Activated naive CD8-positive, alpha-beta T cell treated with anti-CD3 and anti-CD28 coated beads for 36 hours (primary cell): ENCODE data around the gene PXT1. TPM values are rescaled to one million over a fixed set of nuclear protein-coding genes. Genes with fewer than 3 reads are reported as not detected.

Source experiments
- DNase-seq: peaks from one replicate; pipeline ENCODE4 v3.0.0; 2021
- H3K27ac Mint-ChIP-seq: one replicate; pipeline ENCODE4 v1.8.0; 2022; ENCODE audit warnings: mild to moderate bottlenecking, moderate library complexity, mixed read lengths
- H3K27me3 Mint-ChIP-seq: one replicate; pipeline ENCODE4 v1.8.0; 2022; ENCODE audit warnings: mild to moderate bottlenecking, mixed read lengths
- H3K36me3 Mint-ChIP-seq: one replicate; pipeline ENCODE4 v1.8.0; 2021; ENCODE audit warnings: mild to moderate bottlenecking, mixed read lengths
- H3K4me1 Mint-ChIP-seq: one replicate; pipeline ENCODE4 v1.8.0; 2021; ENCODE audit warnings: mixed read lengths
- H3K4me3 Mint-ChIP-seq: one replicate; pipeline ENCODE4 v1.8.0; 2022; ENCODE audit warnings: mild to moderate bottlenecking, moderate library complexity, mixed read lengths
- H3K9me3 Mint-ChIP-seq: one replicate; pipeline ENCODE4 v1.8.0; 2022; ENCODE audit warnings: mixed read lengths
- total RNA-seq, 2 experiments: library from RNA; stranded (reverse); gene quantifications; one replicate each; pipeline ENCODE4 v1.2.3, GENCODE V29; 2021

Gene PXT1
- total RNA-seq, 2 experiments from 2014 or later = 0.10 to 0.29 TPM

DNA sequence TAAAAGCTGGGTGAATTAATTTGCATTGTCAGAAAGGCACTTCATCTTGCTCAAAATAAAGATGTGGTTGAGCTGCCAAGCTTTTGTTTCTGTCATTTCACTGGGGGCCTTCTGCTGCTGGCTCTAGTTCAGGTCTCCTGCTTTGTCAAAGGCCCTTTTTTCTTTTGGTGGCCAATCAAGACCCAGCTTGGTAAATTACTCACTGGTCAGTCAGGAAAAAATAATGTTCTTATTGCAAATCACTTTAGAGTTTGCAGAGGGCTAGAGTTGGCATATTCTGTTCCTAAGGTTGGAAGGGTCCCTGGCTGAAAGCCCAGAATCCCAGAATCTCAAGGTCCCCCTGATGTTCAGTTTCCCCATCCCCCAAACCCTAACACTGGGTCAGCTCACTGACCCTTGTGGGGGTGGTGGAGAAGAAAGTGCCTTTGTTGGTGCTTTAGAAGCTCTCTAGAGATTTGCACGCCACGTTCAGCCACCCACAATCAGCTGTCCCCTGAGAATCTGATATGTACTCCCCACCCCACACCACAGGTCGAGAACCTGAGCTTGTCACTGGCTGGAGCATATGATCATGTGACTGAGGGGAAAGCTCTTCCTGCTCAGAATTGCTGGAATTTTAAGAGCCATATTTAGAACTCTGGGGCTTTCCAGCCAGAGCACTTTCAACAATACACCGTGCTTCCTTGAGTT, 84.3 kb downstream of the PXT1 start:
- H3K4me1 Mint-ChIP-seq = peaks cover 11% of the 10 kb centered on the region
- H3K9me3 Mint-ChIP-seq = no peaks in the 10 kb centered on the region
- no peaks in the 10 kb centered on the region for H3K36me3 Mint-ChIP-seq
- no peak for DNase-seq
- H3K27ac Mint-ChIP-seq = no peak overlapping the region
- no peak overlapping the region for H3K4me3 Mint-ChIP-seq
- peaks cover 9% of the 10 kb centered on the region for H3K27me3 Mint-ChIP-seq

DNA sequence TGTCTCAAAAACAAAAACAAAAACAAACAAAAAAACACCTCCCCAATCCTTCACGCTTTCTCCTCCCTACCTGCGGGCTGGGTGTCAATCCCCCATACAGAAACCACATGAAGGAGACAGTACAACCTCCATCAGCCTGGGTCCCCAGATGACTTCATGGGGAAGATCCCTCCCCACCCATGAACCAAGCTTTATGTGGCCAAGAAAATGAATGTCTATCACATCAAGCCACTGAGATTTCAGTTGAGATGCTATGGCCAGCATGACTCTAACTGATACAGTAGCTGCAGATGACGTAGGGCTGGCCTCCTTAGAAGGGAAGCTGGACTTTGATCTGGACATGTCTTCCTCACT, 84.8 kb downstream of the PXT1 start:
- H3K27ac Mint-ChIP-seq = no peak overlapping the region
- no peaks in the 10 kb centered on the region for H3K36me3 Mint-ChIP-seq
- peaks cover 11% of the 10 kb centered on the region for H3K4me1 Mint-ChIP-seq

DNA sequence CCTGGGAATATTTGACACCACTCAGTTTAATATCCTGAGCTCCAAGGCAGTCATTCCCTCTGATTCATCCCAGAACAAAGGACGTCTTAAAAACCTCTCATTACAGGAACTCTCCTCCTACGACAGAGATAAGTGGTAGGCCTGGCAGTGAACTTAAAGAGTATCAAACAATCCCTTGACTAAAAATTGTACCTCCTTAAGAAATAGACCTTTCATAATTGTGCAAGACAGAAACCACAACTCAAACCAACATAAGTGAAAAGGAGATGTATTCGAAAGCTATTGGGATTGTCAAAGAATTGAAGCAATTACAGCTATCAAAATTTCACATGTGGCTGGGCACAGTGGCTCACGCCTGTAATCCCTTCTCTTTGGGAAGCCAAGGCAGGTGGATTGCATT, 86.8 kb downstream of the PXT1 start:
- Mint-ChIP-seq H3K36me3 (no peaks in the 10 kb centered on the region), H3K27ac (no peak overlapping the region), H3K27me3 (peaks cover 9% of the 10 kb centered on the region), H3K4me3 (no peak overlapping the region), H3K4me1 (peaks cover 11% of the 10 kb centered on the region), H3K9me3 (no peaks in the 10 kb centered on the region)
- DNase-seq = no peak

More for the DNA sequence above, 84.8 kb downstream of the PXT1 start:
- H3K4me3 Mint-ChIP-seq = no peak overlapping the region
- H3K9me3 Mint-ChIP-seq = no peaks in the 10 kb centered on the region
- H3K27me3 Mint-ChIP-seq = peaks cover 9% of the 10 kb centered on the region
- no peak for DNase-seq

DNA sequence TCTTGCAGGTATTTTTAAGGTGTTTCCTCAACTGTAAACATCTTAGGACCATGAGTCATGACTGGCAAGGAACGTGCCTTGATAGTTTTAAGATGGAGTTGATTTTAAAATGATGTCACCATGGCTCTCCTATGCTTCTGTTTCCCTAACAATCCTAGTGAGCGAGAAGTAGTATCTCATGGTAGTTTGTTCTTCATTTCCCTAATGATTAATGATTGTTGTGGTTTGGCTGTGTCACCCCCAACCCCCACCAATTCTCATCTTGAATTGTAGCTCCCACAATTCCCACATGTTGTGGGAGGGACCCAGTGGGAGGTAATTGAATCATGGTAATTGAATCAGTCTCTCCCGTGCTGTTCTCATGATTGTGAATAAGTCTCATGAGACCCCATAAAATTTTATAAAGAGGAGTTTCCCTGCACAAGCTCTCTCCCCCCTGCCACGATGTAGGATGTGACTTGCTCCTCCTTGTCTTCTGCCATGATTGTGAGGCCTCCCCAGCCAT, 89.2 kb downstream of the PXT1 start:
- H3K4me1 Mint-ChIP-seq = peaks cover 5% of the 10 kb centered on the region
- no peaks in the 10 kb centered on the region for H3K9me3 Mint-ChIP-seq
- H3K27ac Mint-ChIP-seq = no peak overlapping the region
- no peak for DNase-seq
- no peak overlapping the region for H3K4me3 Mint-ChIP-seq
- peaks cover 9% of the 10 kb centered on the region for H3K27me3 Mint-ChIP-seq
- no peaks in the 10 kb centered on the region for H3K36me3 Mint-ChIP-seq

DNA sequence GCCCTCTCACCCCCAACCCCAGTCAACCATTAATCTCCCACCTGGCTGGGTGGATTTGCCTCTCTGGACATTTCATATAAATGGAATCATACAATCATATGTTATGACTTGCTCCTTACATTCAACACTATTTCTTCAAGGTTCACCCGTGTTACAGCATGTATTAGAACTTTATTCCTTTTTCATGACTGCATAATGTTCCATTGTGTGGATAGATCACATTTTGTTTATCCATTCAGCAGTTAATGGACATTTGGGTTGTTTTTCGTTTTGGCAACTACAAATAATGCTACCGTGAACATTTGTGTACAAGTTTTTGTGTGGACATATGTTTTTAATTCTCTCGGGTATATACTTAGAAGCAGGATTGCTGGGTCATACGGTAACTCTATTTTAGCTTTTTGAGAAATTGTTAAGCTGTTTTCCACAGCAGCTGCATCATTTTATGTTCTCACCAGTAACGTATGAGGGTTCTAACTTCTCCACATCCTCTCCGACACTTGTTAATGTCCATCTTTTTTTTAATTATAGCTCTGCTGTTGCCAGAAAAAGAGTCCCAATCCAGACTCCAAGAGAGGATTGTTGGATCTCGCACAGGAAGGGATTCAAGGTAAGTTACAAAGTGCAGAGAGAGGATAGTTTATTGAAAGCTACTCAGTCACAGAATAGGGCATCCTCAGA, 90.0 kb downstream of the PXT1 start:
- H3K27ac Mint-ChIP-seq = no peak overlapping the region
- no peak for DNase-seq
- H3K4me1 Mint-ChIP-seq = no peaks in the 10 kb centered on the region
- H3K4me3 Mint-ChIP-seq = no peak overlapping the region
- no peaks in the 10 kb centered on the region for H3K9me3 Mint-ChIP-seq
- no peaks in the 10 kb centered on the region for H3K36me3 Mint-ChIP-seq
- H3K27me3 Mint-ChIP-seq = peaks cover 5% of the 10 kb centered on the region

GRCh38 chr6:36350681-36351571, 91.7 kb downstream of the PXT1 start:
- Mint-ChIP-seq H3K4me1 (no peaks in the 10 kb centered on the region), H3K27ac (no peak overlapping the region), H3K4me3 (no peak overlapping the region), H3K9me3 (no peaks in the 10 kb centered on the region), H3K36me3 (no peaks in the 10 kb centered on the region), H3K27me3 (peaks cover 5% of the 10 kb centered on the region)
- DNase-seq = no peak

DNA sequence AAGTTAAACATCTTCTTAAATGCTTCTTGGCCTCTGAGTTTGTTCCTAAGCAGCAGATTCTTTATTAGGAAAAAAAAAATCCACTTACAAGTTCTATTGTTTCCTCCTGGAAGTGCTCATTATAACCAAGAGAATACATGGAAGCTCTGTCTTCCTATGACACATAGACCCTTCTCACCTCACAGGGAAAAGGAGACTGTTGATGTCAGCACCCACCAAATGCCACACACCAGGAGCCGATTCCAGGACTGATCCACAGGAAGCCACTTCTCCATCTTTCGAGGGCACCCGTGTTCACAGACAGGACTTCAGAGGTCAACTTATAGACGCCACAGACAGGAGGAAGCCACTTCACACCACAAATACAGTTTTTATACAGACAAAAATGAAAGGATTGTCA, 92.6 kb downstream of the PXT1 start:
- no peak for DNase-seq
- no peak overlapping the region for H3K4me3 Mint-ChIP-seq
- no peaks in the 10 kb centered on the region for H3K9me3 Mint-ChIP-seq
- H3K36me3 Mint-ChIP-seq = no peaks in the 10 kb centered on the region
- no peaks in the 10 kb centered on the region for H3K4me1 Mint-ChIP-seq
- H3K27me3 Mint-ChIP-seq = no peaks in the 10 kb centered on the region
- H3K27ac Mint-ChIP-seq = no peak overlapping the region

DNA sequence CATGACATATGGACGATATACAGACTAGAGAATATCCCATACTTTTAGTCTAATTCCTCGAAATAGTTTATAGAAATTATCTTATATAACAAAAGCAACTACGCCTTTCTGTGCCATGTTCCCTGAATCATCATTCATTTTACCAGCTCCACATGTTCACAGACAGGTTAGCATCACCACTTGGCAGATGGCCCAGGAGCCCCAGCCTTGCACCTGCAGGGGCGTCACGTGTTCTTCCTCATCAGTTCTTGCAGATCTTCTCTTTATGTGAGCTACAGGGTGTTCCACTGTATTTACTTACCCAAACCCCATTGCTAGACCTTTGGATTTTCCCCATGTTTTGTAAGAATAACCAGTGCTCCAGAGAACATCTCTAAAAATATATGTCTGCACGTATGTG, 93.4 kb downstream of the PXT1 start:
- no peaks in the 10 kb centered on the region for H3K9me3 Mint-ChIP-seq
- DNase-seq = no peak
- H3K36me3 Mint-ChIP-seq = no peaks in the 10 kb centered on the region
- H3K27ac Mint-ChIP-seq = no peak overlapping the region
- no peaks in the 10 kb centered on the region for H3K27me3 Mint-ChIP-seq
- no peak overlapping the region for H3K4me3 Mint-ChIP-seq
- H3K4me1 Mint-ChIP-seq = no peaks in the 10 kb centered on the region

GRCh38 chr6:36347621-36348020, 95.0 kb downstream of the PXT1 start:
- Mint-ChIP-seq H3K4me1 (no peaks in the 10 kb centered on the region), H3K9me3 (no peaks in the 10 kb centered on the region), H3K36me3 (no peaks in the 10 kb centered on the region), H3K4me3 (no peak overlapping the region), H3K27ac (no peak overlapping the region), H3K27me3 (no peaks in the 10 kb centered on the region)
- DNase-seq = no peak

GRCh38 chr6:36346486-36347273, 96.0 kb downstream of the PXT1 start:
- Mint-ChIP-seq H3K4me1 (no peaks in the 10 kb centered on the region), H3K9me3 (no peaks in the 10 kb centered on the region), H3K27ac (no peak overlapping the region), H3K27me3 (no peaks in the 10 kb centered on the region), H3K4me3 (no peak overlapping the region), H3K36me3 (no peaks in the 10 kb centered on the region)
- no peak for DNase-seq

- H3K36me3 Mint-ChIP-seq = no peaks in the 10 kb centered on the region
- no peak overlapping the region for H3K4me3 Mint-ChIP-seq
- peaks cover 2% of the 10 kb centered on the region for H3K27me3 Mint-ChIP-seq
- peaks cover under 1% of the 10 kb centered on the region for H3K4me1 Mint-ChIP-seq
- H3K27ac Mint-ChIP-seq = no peak overlapping the region
- DNase-seq = no peak
- H3K9me3 Mint-ChIP-seq = no peaks in the 10 kb centered on the region
These were observed 96.8 kb downstream of the PXT1 start for GRCh38 chr6:36345681-36346466.

DNA sequence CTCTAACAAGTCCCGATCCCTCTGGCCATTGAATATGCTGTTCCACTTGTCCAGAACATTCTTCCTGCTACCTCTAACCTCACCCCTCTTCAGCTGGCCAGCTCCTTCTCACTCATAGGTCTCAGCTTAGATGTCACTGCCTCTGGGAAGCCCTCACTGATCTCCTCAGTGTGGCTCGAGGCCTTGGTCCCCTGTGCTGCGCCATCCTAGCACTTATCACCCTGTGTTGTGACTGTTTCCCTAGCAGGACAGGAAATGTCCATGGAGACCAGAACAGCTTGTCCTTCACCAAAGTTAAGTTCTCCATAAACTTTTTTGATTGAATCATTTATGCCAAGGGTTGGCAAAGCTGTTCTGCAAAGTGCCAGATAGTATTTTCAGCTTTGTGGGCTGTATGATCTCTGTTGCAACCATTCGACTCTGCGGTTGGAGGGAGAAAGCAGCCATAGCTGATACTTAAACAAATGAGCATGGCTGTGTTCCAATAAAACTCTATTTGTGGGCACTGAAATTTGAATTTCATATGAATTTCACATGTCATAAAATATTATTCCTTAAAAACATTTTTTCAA, 99.5 kb downstream of the PXT1 start:
- no peaks in the 10 kb centered on the region for H3K36me3 Mint-ChIP-seq
- no peaks in the 10 kb centered on the region for H3K9me3 Mint-ChIP-seq
- DNase-seq = no peak
- no peak overlapping the region for H3K4me3 Mint-ChIP-seq
- H3K4me1 Mint-ChIP-seq = peaks cover 5% of the 10 kb centered on the region
- H3K27ac Mint-ChIP-seq = no peak overlapping the region
- H3K27me3 Mint-ChIP-seq = peaks cover 23% of the 10 kb centered on the region

DNA sequence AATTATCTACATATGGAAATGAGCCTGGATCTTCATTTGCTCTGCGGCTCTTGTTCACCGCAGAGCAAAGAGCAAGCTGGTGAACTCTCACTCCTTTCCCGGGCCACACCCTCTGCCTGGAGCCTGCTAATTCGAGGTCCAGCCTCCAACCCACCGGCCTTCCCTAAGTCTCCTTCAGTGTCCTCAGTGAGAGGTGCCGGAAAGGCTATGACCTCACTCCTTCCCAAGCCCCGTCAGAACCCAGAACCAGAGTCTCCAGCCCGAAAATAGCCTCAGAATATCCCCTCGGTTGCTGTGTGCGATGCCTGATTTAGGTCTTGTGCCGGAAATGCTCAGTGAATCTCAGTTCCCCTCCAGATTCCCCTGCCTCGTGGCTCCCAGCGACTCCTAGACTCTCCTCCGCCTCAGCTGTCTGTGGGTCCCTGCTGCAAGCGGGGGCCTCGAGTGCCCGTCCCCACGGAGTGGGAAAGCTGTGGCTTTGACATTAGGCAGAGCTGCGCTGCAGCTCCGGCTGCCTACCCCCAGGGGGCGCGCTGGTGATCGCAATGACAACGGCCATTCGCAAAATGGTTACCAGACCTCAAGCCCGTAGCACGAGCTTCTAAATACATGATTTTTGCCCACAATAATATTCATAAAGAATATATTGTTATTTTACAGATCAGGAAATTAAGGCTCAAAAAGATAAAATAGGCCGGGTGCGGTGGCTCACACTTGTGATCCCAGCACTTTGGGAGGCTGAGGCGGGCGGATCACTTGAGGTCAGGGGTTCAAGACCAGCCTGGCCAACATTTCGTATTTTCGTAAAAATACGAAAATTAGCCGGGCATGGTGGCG, 101.8 kb downstream of the PXT1 start:
- Mint-ChIP-seq H3K9me3 (no peaks in the 10 kb centered on the region), H3K4me1 (peaks cover 14% of the 10 kb centered on the region), H3K36me3 (no peaks in the 10 kb centered on the region), H3K27me3 (peaks cover 23% of the 10 kb centered on the region), H3K4me3 (peak overlapping the region; percentile 32), H3K27ac (no peak overlapping the region)
- peak; percentile 69 for DNase-seq
